DOHH2 (cell line): Measurements from ENCODE around the gene STIP1.

Source experiments
- H3F3A ChIP-seq: fragments of 200-600 bp; sonication (generic), shearing (Covaris generic); 2 replicates; pipeline ENCODE4 v1.6.0; 2016; ENCODE audit warnings: antibody characterized with exemption, mild to moderate bottlenecking; ENCODE audit not compliant: control insufficient read depth, insufficient read depth
- H3K27ac ChIP-seq: fragments of 200-600 bp; sonication (generic); 2 replicates; pipeline ENCODE4 v1.5.1; 2014; ENCODE audit warnings: low read depth, mild to moderate bottlenecking, low read length, moderate library complexity
- H3K27me3 ChIP-seq: fragments of 200-600 bp; sonication (generic); 2 replicates; pipeline ENCODE4 v1.6.1; 2014; ENCODE audit warnings: mild to moderate bottlenecking, low read length, mixed read lengths; ENCODE audit not compliant: control insufficient read depth
- H3K36me3 ChIP-seq: fragments of 200-600 bp; sonication (generic); 2 replicates; pipeline ENCODE4 v1.6.1; 2014; ENCODE audit warnings: mild to moderate bottlenecking, low read length, moderate library complexity, mixed read lengths; ENCODE audit not compliant: control insufficient read depth
- H3K4me1 ChIP-seq: fragments of 200-600 bp; sonication (generic); 2 replicates; pipeline ENCODE4 v1.6.1; 2014; ENCODE audit warnings: mild to moderate bottlenecking, low read length, mixed read lengths; ENCODE audit not compliant: control insufficient read depth
- H3K4me2 ChIP-seq: fragments of 200-600 bp; sonication (generic); 2 replicates; pipeline ENCODE4 v1.6.0; 2014; ENCODE audit warnings: mild to moderate bottlenecking, low read length, moderate library complexity
- H3K4me3 ChIP-seq: fragments of 200-600 bp; sonication (generic); 2 replicates; pipeline ENCODE4 v1.5.1; 2014; ENCODE audit warnings: mild to moderate bottlenecking, low read length, mixed read lengths
- H3K79me2 ChIP-seq: fragments of 200-600 bp; sonication (generic); 2 replicates; pipeline ENCODE4 v1.6.1; 2014; ENCODE audit warnings: mild to moderate bottlenecking, low read length, mixed read lengths; ENCODE audit not compliant: control insufficient read depth
- H3K9me2 ChIP-seq: fragments of 200-600 bp; sonication (generic); replicated peaks from 2 replicates; pipeline ENCODE4 v1.6.1; 2014; ENCODE audit warnings: mild to moderate bottlenecking, low read length, mixed read lengths; ENCODE audit not compliant: control insufficient read depth
- H3K9me3 ChIP-seq: fragments of 200-600 bp; sonication (generic); 2 replicates; pipeline ENCODE4 v1.6.1; 2014; ENCODE audit warnings: antibody characterized with exemption, low read length, mixed read lengths; ENCODE audit not compliant: control insufficient read depth, insufficient read depth
- H4K20me1 ChIP-seq: fragments of 200-600 bp; sonication (generic); 2 replicates; pipeline ENCODE4 v1.6.0; 2014; ENCODE audit warnings: low read depth, mild to moderate bottlenecking, antibody characterized with exemption, low read length, moderate library complexity; ENCODE audit not compliant: control insufficient read depth, insufficient read depth
- CTCF ChIP-seq: fragments of 200-600 bp; sonication (generic); IDR thresholded peaks from one replicate; pipeline ENCODE4 v1.5.1; 2014; ENCODE audit warnings: antibody characterized with exemption, mild to moderate bottlenecking, low read depth, low read length; ENCODE audit not compliant: poor library complexity, severe bottlenecking
- EZH2phosphoT487 ChIP-seq: fragments of 200-600 bp; sonication (generic); IDR thresholded peaks from 2 replicates; pipeline ENCODE4 v1.6.1; 2017; ENCODE audit warnings: borderline replicate concordance, mild to moderate bottlenecking, antibody characterized with exemption, low read length, moderate library complexity, mixed read lengths

STIP1 gene

GRCh38 chr11:64203421-64204079 lies 17.6 kb downstream of the STIP1 start:
- Histone ChIP-seq H3F3A (peaks cover 34% of the 10 kb centered on the region), H3K27ac (peak overlapping the region; percentile 95; the same call in 1 of the 2 replicates), H3K36me3 (peaks cover 82% of the 10 kb centered on the region)

GRCh38 chr11:64204080-64204440 lies 18.1 kb downstream of the STIP1 start:
- H3K9me3 ChIP-seq, result no peaks in the 10 kb centered on the region
- H3K4me3 ChIP-seq, result no peak overlapping the region
- no peaks in the 10 kb centered on the region for H3K9me2 ChIP-seq
- no peaks in the 10 kb centered on the region for H3K27me3 ChIP-seq
- H3K4me2 ChIP-seq, result peak overlapping the region; percentile 77
- H3F3A ChIP-seq, result peaks cover 34% of the 10 kb centered on the region
- peaks cover 26% of the 10 kb centered on the region for H3K79me2 ChIP-seq
- no peaks in the 10 kb centered on the region; the same call in 1 of the 2 replicates for H4K20me1 ChIP-seq
- peak overlapping the region; percentile 95 for H3K27ac ChIP-seq
- no peak for TF ChIP-seq CTCF
- no peak for TF ChIP-seq EZH2phosphoT487
- H3K4me1 ChIP-seq, result peaks cover 64% of the 10 kb centered on the region
- peaks cover 82% of the 10 kb centered on the region for H3K36me3 ChIP-seq

More at GRCh38 chr11:64203421-64204079, 17.6 kb downstream of the STIP1 start:
- no peaks in the 10 kb centered on the region for H3K27me3 ChIP-seq
- H3K4me2 ChIP-seq, result no peak overlapping the region
- no peaks in the 10 kb centered on the region for H3K9me3 ChIP-seq
- no peaks in the 10 kb centered on the region; the same call in 1 of the 2 replicates for H4K20me1 ChIP-seq
- no peaks in the 10 kb centered on the region for H3K9me2 ChIP-seq
- peaks cover 21% of the 10 kb centered on the region for H3K79me2 ChIP-seq
- no peak overlapping the region for H3K4me3 ChIP-seq
- TF ChIP-seq EZH2phosphoT487 (no peak), CTCF (no peak)
- H3K4me1 ChIP-seq, result peaks cover 59% of the 10 kb centered on the region

- Histone ChIP-seq H3K9me3 (no peaks in the 10 kb centered on the region), H3K9me2 (no peaks in the 10 kb centered on the region), H4K20me1 (no peaks in the 10 kb centered on the region; the same call in 1 of the 2 replicates), H3K4me1 (peaks cover 68% of the 10 kb centered on the region), H3K27me3 (no peaks in the 10 kb centered on the region), H3K79me2 (peaks cover 30% of the 10 kb centered on the region), H3K4me2 (peak overlapping the region; percentile 77), H3K4me3 (no peak overlapping the region), H3K36me3 (peaks cover 87% of the 10 kb centered on the region), H3F3A (peaks cover 34% of the 10 kb centered on the region), H3K27ac (peak overlapping the region; percentile 95)
- TF ChIP-seq EZH2phosphoT487 (no peak), CTCF (peak; percentile 83)
Observed at GRCh38 chr11:64204464-64204989, 18.6 kb downstream of the STIP1 start.
